ENCODE data around the gene PIRT.
"Not testable (repeated sequence)": the region's sequence is repeated elsewhere in the genome, so short reads cannot be mapped to it uniquely, and the experiment has no call there.

Gene PIRT

GRCh38 chr17:10837921-10838320 is at the start of gene PIRT:
Gene PIRT (minus strand): TSS chr17:10838087. CDS start chr17:10825645, 12,442 bp downstream.
- DNase-seq (ENCODE audit: low read depth in 2 of 2), result no peak

- no peak for DNase-seq (ENCODE audit: low read depth in 2 of 2)
Observed at GRCh38 chr17:10881959-10882358, 44.1 kb upstream of the PIRT start.

- DNase-seq (ENCODE audit: low read depth in 2 of 2), result no peak
Observed at GRCh38 chr17:10879190-10879836, 41.4 kb upstream of the PIRT start.

- DNase-seq (ENCODE audit: low read depth in 2 of 2), result peak in 1 of 2 donors; percentile 24
Observed at GRCh38 chr17:10875984-10876555, 38.2 kb upstream of the PIRT start.

GRCh38 chr17:10875430-10875851 is 37.6 kb upstream of the PIRT start:
- DNase-seq (ENCODE audit: low read depth in 2 of 2), result no peak

GRCh38 chr17:10871914-10872313 is 34.0 kb upstream of the PIRT start:
- no peak for DNase-seq (ENCODE audit: low read depth in 2 of 2)

GRCh38 chr17:10870336-10871050 is 32.6 kb upstream of the PIRT start:
- no peak for DNase-seq (ENCODE audit: low read depth in 2 of 2)

- not testable (repeated sequence) for DNase-seq (ENCODE audit: low read depth in 2 of 2)
Observed at GRCh38 chr17:10868744-10869143, 30.9 kb upstream of the PIRT start.

GRCh38 chr17:10859051-10859450 is 21.2 kb upstream of the PIRT start:
- DNase-seq (ENCODE audit: low read depth in 2 of 2), result no peak

- no peak for DNase-seq (ENCODE audit: low read depth in 2 of 2)
Observed at GRCh38 chr17:10857976-10858375, 20.1 kb upstream of the PIRT start.

GRCh38 chr17:10846636-10847035 is 8.7 kb upstream of the PIRT start:
- DNase-seq (ENCODE audit: low read depth in 2 of 2), result not testable (repeated sequence)

GRCh38 chr17:10845388-10845751 is 7.5 kb upstream of the PIRT start:
- no peak for DNase-seq (ENCODE audit: low read depth in 2 of 2)

- DNase-seq (ENCODE audit: low read depth in 2 of 2), result peak; percentile 56 to 62
Observed at GRCh38 chr17:10844621-10845387, 6.9 kb upstream of the PIRT start.

- DNase-seq (ENCODE audit: low read depth in 2 of 2), result peak in 1 of 2 donors; percentile 8
Observed at GRCh38 chr17:10843811-10844210, 5.9 kb upstream of the PIRT start.

GRCh38 chr17:10842658-10843057 is 4.8 kb upstream of the PIRT start:
- no peak for DNase-seq (ENCODE audit: low read depth in 2 of 2)

- DNase-seq (ENCODE audit: low read depth in 2 of 2), result no peak
Observed at GRCh38 chr17:10838682-10839081, 795 bp upstream of the PIRT start.

- DNase-seq (ENCODE audit: low read depth in 2 of 2), result no peak
Observed at GRCh38 chr17:10836966-10837590, 809 bp downstream of the PIRT start.

- no peak for DNase-seq (ENCODE audit: low read depth in 2 of 2)
Observed at GRCh38 chr17:10836145-10836544, 1.7 kb downstream of the PIRT start.

- DNase-seq (ENCODE audit: low read depth in 2 of 2), result no peak
Observed at GRCh38 chr17:10831696-10832095, 6.2 kb downstream of the PIRT start.

GRCh38 chr17:10827898-10828552 is 9.9 kb downstream of the PIRT start:
- DNase-seq (ENCODE audit: low read depth in 2 of 2), result no peak

- DNase-seq (ENCODE audit: low read depth in 2 of 2), result no peak
Observed at GRCh38 chr17:10824874-10825273, 13.0 kb downstream of the PIRT start.

All from stimulated activated CD4-positive, alpha-beta T cell treated with anti-CD3 and anti-CD28 coated beads, Interleukin-4, amount 100 ng/mL, for 48 hours (primary cell).